GM13976 (cell line): ENCODE data around the gene ABHD12.
"Not testable (repeated sequence)": the region's sequence is repeated elsewhere in the genome, so short reads cannot be mapped to it uniquely, and the experiment has no call there.

ENCODE experiments used
- DNase-seq: peaks from one replicate; pipeline ENCODE4 v3.0.0; 2012; ENCODE audit warnings: low spot score
- in situ Hi-C: fragments of 300-500 bp; cut with MboI; formaldehyde crosslinking; loops from one replicate; pipeline ENCODE4 v1.12.0; 2022; ENCODE audit warnings: low sequenced_read_pairs, mixed read lengths, inconsistent platforms; ENCODE audit not compliant: unreplicated experiment
- TF ChIP-seq, protein P1 (sequence below): IDR thresholded peaks from 2 replicates; pipeline ENCODE4 v1.5.1; 2012; ENCODE audit warnings: borderline replicate concordance, mild to moderate bottlenecking; ENCODE audit not compliant: insufficient read depth; ENCODE audit errors: extremely low read depth, missing control alignments, control extremely low read depth

The ABHD12 gene

DNA sequence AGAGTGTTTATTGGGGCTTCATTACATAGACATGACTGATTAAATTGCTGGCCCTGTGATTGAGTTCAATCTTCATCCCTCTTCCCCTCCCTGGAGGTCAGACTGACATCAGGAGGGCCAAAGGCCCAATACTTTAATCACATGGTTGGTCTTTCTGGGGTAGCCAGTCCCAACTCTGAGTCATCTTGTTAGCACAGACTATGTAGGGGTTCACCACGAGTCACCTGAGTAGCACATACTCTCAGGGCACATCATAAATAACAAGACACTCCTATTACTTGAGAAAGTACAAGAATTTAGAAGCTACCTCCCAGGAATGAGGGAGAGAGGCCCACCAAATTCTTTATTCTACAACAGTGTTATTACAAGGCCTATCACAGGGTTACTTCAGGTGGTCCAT, 28.1 kb upstream of the ABHD12 start:
- TF ChIP-seq, protein P1, sequence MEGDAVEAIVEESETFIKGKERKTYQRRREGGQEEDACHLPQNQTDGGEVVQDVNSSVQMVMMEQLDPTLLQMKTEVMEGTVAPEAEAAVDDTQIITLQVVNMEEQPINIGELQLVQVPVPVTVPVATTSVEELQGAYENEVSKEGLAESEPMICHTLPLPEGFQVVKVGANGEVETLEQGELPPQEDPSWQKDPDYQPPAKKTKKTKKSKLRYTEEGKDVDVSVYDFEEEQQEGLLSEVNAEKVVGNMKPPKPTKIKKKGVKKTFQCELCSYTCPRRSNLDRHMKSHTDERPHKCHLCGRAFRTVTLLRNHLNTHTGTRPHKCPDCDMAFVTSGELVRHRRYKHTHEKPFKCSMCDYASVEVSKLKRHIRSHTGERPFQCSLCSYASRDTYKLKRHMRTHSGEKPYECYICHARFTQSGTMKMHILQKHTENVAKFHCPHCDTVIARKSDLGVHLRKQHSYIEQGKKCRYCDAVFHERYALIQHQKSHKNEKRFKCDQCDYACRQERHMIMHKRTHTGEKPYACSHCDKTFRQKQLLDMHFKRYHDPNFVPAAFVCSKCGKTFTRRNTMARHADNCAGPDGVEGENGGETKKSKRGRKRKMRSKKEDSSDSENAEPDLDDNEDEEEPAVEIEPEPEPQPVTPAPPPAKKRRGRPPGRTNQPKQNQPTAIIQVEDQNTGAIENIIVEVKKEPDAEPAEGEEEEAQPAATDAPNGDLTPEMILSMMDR = no peak
- DNase-seq = no peak
- in situ Hi-C loops = loop anchor here (25.0 kb wide), 1 partner anchor 356 kb away; the partner anchor contains the start of gene ACSS1

DNA sequence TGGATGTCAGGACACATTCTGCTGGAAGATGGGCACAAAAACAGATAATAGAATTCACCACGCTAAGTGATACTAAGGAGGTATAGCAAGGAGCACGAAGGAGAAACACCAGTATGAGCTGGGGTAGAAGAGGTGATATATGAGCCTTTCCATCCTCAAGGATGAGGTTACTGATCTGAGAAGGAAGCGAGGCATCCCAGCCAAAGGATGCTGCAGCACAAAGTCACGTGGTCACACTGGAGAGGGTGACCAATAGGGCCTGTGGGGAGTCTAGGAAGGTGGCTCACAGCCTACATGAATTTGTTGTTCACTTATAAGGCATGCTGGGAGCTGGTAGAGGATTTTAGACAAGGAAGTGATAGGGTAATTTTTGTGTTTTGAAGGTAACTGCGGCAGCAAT, 18.3 kb upstream of the ABHD12 start:
- no peak for DNase-seq
- in situ Hi-C loops = loop anchor here (10.0 to 25.0 kb wide), 2 partner anchors 347 to 414 kb away; partner anchors contain the start of genes ACSS1 and APMAP
- TF ChIP-seq, protein P1 = no peak

DNA sequence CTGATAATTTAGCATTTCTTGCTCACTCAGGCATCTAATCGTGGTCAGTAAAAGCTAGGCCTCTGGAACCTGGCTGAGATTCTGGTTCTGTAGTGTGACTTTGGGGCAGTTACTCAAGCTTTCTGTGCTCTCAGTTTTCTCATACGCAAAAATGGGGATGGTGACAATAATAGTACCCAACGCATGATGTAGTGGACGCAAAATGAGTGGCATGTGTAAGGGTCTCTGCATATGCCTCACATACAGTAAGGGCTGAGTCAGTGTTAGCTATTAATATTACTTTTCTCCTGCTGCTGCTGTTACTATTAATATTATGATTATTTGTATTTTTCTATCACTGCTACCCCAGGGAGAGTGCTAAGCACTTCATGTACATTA, 17.5 kb upstream of the ABHD12 start:
- DNase-seq = no peak
- in situ Hi-C loops = loop anchor here (10.0 to 25.0 kb wide), 2 partner anchors 346 to 413 kb away; partner anchors contain the start of genes ACSS1 and APMAP
- TF ChIP-seq, protein P1 = no peak

DNA sequence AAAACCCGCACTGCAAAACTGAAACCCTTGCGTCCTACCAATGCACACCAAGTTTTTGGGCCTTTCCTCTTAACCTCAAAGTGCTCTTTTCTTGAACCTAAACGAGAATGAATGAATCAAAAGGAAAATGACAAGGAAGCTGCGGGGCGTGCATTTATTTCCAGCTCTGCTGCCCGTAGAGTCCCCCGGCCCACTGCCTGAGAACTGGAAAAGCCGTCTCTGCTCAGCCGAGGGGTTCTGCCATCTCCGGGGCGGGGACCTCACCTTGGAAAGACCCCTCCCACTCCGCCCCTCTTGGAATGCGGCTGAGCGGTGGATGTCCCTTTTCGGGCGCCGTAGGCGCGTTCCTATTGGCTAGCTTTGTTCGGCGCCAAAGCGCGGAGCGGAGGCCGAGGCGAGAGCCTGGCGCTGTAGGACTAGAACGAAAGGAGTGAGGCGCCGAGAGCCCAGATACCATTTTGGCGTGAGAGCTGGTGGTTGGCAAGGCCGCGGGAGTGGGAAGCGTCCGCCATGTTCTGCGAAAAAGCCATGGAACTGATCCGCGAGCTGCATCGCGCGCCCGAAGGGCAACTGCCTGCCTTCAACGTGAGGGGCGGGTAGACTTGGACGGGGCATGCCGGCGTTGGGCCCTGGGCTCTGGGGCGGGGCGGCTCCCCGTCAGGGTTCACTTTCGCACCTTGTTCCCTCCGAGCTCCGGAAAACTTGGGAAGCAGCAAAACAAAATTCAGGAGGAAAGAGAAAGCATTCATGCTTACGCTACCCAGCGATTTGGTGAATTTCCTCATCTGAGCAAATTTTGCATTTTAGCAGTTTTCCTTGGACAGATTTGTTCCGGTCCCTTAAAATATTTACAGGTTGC, 16.9 kb upstream of the ABHD12 start, which contains the start of gene GINS1:
Gene GINS1 (plus strand): TSS at position 363 of the 859 bp plus-strand sequence. CDS start 148 bp downstream, at position 511.
- TF ChIP-seq, protein P1 = no peak
- DNase-seq = peak; percentile 93
- in situ Hi-C loops = loop anchor here (10.0 to 25.0 kb wide), 2 partner anchors 345 to 413 kb away; partner anchors contain the start of genes ACSS1 and APMAP

DNA sequence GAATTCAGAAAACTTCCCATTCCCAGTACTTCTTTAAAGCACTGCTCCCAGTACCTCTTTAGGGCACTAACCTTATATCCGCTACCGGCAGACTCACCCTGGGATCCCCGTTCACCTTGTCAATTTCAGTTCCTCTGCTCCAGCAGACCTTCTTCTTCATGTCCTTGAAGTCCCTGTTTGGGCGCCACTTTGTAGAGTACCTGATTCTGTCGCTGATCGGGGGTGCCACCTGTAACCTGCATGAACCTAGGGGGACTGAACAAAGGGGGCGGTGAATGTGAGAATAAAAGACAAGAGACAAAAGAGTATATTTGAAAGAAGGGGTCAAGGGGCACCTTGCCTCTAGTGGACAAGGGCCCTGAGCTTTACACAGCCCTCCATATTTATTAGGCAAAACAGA, 11.9 kb upstream of the ABHD12 start:
- TF ChIP-seq, protein P1 = no peak
- DNase-seq = no peak
- in situ Hi-C loops = loop anchor here (10.0 to 25.0 kb wide), 2 partner anchors 340 to 408 kb away; partner anchors contain the start of genes ACSS1 and APMAP

DNA sequence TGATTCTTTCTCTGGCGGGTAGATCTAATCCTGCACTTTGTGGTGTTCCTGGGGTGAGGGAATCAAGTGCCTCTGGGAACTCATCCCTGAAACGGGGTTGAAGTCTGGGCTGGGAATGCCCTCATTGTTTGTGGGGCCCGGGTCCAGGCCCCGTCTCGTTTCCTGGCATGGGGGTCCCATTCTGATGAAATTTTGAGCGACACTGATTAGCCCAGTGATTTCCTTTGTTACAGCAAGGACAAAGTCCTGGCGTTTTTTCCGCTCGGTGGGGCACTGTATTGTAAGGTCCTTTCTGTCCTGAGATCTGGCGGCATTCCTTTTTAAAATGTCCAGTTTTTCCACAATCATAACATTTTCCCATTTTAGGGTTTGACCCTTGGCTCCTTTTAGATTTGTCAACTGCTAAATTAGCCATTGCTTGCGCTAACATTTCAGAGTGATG, 9.7 kb upstream of the ABHD12 start:
- in situ Hi-C loops = loop anchor here (10.0 to 25.0 kb wide), 2 partner anchors 338 to 406 kb away; partner anchors contain the start of genes ACSS1 and APMAP
- not testable (repeated sequence) for DNase-seq

DNA sequence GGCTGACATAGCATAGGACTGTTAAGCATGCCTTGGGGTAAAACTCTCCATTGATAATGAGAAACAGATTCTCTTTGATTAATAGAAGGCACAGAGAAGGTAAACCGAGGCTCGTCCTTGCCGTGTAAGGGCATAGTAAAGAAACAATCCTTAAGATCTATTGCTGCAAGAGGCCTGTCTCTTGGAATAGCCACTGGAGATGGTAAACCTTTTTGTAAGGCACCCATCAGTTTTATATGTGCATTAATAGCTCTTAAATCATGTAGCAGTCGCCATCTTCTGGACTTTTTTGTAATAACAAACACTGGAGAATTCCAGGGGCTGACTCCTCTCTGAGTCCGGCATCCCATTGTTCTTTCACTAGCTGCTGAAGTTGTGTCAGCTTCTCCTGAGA, 8.4 kb upstream of the ABHD12 start:
- TF ChIP-seq, protein P1 = peak; percentile 32
- DNase-seq = peak; percentile 56
- in situ Hi-C loops = loop anchor here (10.0 to 25.0 kb wide), 2 partner anchors 104 to 212 kb away; partner anchors contain the start of gene ENTPD6
